Stimulated activated CD8-positive, alpha-beta memory T cell treated with anti-CD3 and anti-CD28 coated beads, Interleukin-4, amount 100 ng/mL, for 24 hours (primary cell): ENCODE measurements around the gene TBC1D4.

Experiments used
- DNase-seq: peaks from one replicate; pipeline ENCODE4 v3.0.0-alpha.2; 2020; ENCODE audit warnings: low read depth

TBC1D4 gene

DNA sequence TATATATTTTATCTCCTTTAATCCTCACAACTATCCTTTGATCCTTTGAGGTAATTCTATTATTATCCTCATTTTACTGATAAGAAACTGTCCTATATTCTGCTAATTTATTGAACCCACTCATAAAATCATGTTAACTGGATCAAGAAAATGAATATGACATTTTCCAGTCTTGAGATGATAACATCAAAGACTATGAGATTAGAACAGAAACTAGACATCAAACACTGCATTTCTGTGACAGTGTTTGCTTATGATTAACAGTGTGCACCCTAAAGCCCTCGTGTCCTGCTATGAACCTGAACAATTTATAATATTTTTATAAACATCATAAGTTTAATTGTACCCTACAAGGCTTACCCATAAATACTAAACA, 96.3 kb downstream of the TBC1D4 start:
- no peak for DNase-seq

DNA sequence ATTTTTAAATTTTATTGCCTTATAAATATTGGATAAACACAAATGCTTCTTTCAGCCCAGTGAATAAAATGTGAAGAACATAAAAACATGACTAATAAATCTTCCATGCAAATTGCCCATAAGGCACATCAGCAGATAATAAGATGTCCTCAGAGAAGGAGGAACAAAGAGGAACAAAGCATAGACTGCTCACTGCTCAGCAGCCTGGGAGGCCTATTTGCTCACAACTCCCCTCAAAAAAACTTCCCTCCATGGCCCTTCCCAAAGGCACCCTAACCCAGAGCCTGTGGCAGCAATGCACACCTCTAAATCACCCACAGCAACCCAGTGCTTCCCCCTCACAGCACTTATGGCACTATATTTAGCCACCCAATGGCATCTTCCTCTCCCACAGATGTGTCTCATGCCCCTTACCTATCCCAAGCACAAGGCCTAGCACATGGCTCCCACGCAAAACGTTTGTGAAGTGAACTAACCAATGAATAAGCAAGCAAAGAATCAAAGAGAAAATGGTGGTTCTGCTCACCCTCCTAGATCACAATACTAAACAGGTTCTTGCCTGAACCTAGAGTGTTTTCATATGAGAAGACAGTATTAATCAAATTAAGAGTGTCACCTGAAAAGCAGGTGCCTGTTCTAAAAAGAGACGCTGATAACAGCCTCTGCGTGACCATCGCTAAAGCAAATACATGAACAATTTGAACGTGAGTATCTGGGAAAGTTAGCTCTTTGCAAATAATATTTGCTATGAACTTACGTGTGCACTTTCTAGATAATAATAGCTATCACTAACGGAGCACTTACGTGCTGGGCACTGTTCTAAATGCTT, 96.9 kb downstream of the TBC1D4 start:
- no peak for DNase-seq

DNA sequence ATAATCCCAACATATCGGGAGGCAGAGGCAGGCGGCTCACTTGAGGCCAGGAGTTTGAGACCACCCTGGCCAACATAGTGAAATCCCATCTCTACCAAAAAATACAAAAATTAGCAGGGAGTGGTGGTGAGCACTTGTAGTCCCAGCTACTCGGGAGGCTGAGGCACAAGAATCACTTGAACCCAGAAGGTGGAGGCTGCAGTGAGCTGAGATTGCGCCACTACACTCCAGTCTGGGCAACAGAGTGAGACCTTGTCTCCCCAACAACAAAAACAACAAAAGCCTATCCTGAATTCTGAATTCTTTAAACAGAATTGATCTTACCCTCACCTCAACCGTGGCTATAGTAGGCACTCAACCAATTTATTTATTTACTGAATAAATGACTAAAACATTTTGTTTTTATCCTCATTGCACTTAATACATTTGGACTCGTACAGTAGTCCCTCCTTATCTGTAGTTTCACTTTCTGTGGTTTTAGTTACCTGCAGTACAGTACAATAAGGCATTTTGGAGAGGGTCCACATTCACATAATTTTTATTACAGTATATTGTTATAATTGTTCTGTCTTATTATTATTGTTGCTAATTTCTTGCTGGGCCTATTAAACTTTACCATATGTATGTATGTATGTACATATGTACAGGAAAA, 98.8 kb downstream of the TBC1D4 start:
- DNase-seq = no peak

DNA sequence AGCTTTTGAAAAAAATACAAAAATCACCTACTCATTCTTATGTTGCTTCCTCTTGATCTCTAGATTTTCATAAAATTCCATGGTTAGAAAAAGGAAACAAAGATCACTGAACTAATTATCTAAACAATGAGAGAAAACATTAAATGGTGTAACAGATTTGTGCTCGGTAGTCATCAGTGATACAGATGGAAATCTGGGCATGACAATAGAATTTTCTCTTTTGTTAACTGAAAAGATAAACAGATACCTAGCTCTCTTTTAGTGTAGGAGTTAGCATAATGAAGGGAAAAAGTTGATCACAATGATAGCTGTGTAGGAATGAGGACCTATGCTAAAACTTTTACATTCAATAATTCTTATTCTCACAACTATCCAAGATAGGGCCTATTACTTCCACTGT, 103.7 kb downstream of the TBC1D4 start:
- DNase-seq = no peak

DNA sequence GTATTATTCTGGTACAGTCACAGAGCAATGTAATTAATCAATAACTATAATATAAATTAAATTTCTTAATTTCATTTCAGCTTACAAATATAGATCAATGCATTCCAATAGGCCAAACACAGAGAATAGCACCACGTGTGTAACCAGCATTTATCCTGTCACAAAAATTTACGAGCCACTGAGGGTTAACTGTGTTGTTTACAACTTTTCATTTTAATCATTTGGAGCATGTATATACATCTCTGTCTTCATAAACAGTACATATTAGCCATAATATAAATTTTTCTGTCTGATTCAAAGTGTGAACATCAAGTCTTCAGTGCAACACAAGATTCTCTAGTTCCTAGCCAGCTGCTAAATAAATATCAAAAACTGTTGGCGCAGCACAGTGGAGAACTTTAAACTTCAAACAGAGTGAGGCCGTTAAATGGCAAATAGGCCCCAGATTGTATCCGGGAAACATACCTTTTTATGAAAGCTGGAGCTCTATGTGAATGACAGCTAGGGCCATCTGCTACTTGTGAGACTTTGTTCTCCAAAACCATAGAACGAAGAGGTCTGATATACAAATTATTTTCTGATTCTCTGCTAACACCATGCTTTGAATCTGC, 105.1 kb downstream of the TBC1D4 start:
- DNase-seq = no peak

DNA sequence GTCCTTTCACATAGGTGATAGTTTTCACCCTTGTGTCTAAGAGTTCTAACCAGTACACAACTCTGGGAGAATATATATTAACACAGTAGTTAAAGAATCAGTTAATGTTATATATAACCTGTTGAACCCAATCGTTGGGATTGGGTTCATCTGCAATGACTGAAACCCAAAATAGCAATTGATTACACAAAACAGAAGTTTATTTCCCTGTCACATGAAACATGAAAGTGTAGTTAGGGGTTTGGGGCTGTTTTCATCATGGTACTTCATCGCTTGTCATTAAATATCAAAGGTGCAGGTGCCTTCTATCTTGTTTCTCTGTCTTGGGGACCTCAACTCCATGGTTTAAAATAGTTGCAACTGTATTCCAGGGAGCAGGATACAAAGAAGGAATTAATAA, 106.6 kb downstream of the TBC1D4 start:
- DNase-seq = no peak

DNA sequence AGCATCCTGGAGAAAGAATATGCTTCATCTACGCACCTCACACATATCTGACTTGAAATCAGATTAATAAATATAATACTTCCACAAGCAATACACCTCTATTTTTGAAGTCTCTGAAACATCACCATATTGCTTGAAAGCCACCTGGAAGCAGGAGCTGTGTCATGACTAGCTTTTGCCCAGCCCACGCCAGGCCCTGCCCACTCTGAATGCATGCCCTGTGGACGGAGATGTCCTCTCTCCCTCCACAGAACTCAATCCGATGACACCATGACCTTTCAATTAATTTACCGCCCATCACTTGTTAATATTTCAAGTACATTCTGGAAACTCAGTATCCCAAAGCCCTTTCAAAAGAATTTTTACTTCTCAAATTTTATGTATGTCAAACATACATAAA, 108.0 kb downstream of the TBC1D4 start:
- DNase-seq = no peak

DNA sequence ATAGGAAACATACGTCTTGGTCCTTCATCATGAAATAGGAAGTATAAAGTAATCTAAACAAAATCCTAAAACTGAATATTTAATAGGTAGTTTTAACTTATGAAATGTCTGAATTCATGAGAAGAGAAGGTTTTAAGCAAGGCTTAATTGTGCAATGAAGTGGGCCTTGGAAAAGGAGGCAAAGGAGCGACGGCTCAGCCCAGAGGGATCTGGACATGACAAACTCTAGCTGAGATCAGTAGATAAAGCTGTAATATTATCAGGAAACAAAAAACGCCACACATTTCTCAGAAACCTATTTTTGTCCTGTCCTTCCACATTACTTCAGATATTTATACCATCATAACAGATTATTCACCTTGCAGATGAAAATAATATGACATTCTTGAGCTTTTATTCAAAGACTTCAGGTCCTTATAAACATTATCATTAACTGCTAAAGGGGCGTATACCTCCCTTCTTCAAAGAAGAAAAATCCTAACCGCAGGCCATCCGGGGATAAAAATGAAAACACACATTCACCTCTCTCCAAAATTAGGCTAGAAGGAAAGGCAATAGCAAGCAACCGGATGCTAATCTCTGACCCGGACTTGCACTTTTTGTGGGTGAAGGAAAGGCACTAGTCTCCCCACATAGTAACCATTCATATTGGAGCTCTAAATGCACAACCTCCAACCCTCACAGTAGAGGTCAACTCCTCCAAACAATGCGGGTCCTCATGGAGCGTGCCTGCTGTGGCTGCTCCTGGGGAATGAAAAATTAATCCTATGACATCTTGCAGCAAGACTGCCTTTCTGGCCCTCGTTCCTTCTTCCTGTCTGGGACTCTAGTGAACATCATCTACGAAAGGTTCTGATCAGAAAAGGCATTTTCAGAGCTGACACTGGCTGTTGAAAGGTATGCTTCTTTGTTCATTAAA, 108.8 kb downstream of the TBC1D4 start:
- DNase-seq = no peak

DNA sequence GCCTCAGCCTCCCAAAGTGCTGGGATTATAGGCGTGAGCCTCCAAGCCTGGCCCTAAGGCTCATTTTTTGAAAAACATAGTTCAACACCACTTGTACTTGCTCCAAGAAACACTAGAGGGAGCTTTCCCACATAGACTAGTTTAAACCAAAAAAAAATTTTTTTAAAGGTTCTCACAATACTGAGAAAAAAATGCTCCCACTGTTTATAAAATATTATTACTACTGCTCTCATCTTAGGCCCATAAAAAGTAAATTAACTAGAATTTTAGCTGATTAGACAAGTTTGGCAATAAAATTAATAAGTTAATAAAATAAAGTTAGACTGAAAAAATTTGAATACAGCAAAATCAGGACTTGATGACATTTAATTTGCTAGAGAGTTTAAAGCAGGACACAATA, 109.5 kb downstream of the TBC1D4 start:
- no peak for DNase-seq

DNA sequence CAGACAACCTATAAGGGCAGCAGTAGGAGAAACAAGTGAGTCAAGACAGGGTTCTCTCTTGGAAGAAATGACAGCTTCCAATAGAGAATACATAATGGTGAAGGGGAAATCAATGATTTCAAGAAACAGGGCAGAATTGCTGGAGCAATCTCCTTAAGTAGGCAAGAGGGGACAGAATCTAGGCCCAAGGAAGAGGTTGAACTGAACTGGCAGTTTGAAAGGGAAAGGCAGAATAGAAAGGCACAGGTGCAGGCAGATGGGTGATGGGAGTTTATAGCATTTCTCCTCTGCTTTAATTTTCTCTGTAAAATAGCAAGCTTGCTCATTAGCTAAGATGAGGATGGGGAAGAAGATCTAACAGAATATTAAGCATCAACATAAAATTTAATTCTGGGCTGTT, 110.8 kb downstream of the TBC1D4 start:
- no peak for DNase-seq

DNA sequence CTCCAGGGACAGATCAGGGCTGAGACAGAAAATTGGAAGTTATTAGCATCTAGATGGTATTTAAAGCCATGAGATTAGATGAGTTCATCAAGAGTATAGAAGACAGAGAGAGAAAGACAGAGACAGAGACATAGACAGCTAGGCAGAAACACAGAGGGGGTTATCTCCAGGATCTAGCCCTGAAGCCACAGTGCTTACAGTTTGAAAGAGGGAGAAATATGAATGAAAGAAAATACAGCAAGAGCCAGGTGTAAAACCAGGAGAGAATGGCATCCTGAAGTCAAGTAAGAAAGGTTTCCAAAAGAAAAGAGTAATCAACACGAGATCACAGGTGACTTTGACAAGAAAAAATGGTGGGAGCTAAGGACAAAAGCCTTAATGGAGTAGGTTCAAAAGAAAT, 111.2 kb downstream of the TBC1D4 start:
- DNase-seq = no peak

DNA sequence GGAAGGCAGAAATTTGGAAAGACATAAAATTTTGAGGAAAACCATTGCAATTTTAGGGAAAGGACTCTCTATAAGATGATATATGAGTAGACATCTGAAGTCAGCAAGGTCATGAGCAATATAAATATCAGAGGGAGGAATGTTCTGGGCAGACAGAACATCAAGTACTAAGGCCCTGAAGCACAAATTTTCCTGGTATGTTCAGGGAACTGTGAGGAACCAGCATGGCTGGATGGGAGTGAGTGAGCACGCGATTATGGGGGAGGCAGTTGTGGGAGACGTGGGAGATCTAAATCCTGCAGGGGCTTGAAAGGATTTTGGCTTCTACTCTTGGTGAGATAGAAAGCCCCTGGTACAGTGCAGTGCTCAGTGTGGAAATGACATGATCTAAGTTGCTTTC, 112.0 kb downstream of the TBC1D4 start:
- no peak for DNase-seq

DNA sequence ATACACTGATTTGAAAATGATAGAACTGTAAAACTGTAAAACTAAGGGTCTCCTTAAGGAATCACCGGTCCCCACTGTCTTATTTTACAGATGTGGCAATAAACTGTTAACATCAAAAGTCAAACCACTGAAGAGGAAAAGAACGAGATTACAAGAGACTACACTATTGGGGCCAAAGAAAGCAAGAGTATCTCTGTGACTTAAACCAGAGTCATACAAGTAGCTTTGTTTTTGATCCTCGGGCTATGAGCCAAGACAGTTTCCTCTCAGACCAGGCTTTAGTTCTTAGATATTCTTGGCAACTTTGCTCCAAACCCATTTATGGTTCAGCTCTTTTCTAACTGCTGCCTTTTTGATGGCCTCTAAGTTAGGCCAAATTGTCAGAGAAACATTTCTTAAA, 113.8 kb downstream of the TBC1D4 start:
- DNase-seq = no peak

DNA sequence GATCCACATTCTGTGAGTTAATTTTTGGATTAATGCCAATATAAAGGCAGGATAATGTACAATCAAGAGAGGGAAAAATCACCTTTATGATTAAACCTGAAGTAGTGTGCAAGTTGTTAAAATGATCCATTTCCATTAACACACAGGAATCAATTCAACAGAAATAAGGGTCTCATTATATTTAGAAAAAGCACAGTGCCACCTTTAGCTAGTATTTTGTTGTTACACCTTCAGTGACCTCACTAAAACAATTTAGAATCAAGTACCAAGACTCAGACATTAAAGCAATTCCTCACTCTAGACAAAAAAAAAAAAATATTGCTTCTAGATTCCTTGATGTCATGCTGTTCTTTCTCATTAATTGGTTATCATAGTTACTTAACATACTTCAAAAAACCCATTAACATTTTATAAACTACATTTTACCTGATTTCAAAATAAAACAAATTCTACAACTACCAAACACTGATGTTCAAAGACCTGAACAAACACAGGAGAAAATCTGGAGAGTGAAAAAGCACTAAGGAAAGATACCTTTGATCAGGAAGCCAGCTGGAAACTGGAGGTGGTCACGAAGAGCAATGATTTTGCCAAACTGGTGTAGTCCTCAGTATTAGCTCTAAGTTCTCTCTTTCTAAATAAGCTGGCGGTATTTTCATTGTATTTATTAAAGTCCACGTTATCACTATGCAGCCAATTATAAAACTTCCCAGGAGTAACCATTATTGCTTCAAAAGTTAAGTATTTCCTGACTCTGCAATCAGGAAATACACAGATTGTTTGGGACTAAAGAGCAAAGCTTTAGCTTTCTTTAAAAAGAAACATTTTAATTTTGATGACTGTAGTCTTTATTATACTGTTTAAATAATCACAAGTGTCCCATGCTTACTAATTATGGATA, 115.3 kb downstream of the TBC1D4 start:
- no peak for DNase-seq

DNA sequence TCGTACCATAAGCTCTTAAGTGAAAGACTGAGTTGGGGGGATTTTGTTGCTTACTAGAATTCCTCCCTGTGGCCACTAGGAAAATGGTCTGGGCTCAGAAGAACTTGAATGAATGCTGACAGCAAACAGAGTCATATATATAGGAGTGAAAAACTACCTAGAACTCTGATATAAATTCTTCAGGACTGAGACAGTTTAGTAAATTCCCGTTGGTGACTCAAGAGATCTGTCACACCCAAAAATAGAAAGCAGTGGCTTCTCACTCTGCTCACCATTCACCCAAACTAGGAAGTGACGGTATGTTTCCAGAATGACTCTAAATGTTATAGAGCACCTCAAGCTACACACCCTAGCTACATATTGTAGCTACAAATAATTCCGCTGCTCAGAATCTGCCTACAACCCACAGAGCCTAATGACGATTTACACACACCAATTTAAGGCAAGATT, 116.2 kb downstream of the TBC1D4 start:
- no peak for DNase-seq

DNA sequence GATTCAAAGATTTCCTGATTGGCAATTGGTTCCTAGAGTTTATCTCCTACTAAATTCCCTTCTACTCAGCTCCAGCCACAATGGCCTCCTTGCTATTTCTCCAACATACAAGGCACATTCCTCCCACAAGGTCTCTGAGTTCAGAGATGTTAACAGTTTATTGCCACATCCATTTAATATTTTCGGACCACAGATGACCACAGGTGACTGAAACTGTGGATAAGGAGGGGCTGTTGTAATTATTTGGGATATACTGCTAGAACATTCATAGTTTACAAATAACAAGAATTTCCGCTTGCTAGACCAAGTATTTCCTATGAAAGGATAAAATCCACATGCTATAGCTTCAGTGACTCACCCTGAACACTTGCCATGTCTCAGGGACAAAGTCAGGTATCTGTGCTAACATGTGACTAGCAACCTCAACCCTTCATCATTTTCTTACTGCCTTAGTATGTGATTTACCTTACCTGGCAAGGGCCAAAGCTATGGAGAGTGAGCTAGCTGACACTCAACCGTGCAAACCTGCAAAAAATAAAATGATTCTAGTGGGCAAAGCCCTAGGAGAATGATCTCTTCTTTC, 117.7 kb downstream of the TBC1D4 start:
- no peak for DNase-seq

DNA sequence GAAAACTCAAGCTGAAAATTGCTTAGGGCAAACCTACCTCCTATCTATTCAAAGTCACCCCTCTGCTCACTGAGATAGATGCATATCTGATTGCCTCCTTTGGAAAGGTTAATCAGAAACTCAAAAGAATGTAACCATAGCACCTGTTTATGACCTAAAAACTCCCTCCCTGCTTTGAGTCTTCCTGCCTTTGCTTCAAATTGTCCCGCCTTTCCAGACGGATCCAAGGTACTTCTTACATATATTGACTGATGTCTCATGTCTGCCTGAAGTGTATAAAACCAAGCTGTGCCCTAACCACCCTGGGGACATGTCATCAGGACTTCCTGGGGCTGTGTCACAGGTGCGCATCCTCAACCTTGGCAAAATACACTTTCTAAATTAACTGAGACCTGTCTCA, 118.6 kb downstream of the TBC1D4 start:
- DNase-seq = no peak

DNA sequence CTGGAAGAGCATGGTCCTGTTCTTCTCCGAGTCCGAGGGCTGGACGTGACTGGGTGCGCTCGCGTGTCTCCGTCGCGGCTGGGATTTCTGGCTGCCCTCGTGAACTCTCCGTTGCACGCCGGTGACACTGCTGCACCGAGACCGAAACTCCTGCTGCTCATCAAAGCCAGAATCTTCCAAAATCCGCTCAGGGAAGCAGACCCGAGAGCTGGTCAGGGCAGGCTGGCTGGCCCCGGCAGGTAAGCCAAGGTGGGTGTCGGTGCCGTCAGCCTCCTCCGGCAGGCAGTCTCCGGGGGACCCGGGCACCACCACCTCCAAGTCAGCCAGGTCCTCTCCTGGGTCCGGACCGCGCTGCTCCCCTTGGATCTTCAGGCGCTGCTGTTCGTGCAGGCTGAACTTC, 119.9 kb downstream of the TBC1D4 start:
- no peak for DNase-seq

DNA sequence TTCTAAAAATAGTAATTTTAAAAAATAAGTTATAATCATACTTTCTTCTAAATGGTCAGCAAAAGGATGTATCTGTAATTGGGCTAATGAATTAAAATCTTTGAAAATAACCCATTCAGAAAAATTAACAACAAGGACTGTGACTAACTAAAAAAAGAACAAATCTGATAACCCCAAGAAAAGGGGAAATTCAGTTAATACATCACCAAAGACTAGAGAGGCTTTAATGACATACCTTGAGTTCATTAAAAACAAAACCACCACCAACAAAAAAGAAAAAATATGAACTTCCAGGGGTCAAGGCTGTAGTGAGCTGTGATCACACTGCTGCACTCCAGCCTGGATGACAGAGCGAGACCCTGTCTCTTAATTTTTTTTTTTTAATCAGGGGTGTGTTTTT, 121.8 kb downstream of the TBC1D4 start:
- no peak for DNase-seq

DNA sequence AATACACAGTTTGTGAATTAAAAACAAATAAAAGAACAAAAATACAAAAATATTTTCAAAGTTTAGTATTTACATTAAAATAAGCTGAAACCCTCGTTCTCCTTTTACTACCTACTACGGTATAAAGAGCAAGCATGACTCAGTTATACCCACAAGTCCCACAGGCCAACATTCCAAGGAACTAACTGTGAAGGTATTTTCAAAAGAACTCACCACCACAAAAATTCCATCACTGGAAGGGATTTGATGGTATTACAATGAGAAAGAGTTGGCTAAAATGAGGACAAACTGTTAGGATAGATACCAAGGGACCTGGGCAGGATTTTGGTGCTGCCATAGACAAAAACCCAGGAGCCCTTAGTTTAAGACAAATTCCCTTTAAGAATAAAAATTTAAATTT, 122.7 kb downstream of the TBC1D4 start:
- DNase-seq = no peak
